ENCODE results near the gene DISP1. TPM values are rescaled to one million over a fixed set of nuclear protein-coding genes. Genes with fewer than 3 reads are reported as not detected.
A peak's percentile ranks its signal among the peaks of the same experiment; 100 is the strongest.

DISP1 gene
- total and polyA plus RNA-seq, 4 donors, result 1.6 to 4.2 (median 2.6) TPM

DNA sequence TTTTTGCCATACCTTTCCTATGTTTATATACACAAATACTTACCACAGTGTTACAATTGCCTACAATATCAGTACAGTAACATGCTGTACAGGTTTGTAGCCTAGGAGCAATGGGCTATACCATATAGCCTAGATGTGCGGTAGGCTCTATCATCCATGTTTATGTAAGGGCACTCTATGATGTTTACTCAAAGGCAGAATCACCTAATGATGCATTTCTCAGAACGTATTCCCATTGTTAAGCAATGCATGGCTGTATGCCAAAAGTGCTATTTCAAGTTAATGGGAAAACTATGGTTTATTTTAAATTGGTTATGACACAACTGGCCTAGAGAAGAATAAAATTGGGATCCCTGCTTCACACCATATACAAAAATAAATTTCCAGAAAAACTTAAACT is 36.9 kb upstream of the DISP1 start:
- 24% methylated on average over 2 of the region's 2 CpGs for WGBS
- no peaks in the 10 kb centered on the region for H3K27me3 ChIP-seq (ENCODE audit: control insufficient read depth in 4 of 4, insufficient read depth in 4 of 4, low read length in 3 of 4)
- TF ChIP-seq FOXA2 (IDR thresholded peaks at IDR 0.05) (no peak), NR2F2 (IDR thresholded peaks at IDR 0.05) (no peak), FOXA1 (IDR thresholded peaks at IDR 0.05) (peak; percentile 18), TAF1 (conservative IDR thresholded peaks at IDR 0.05) (no peak), GABPA (IDR thresholded peaks at IDR 0.05 in 1 of 2, conservative IDR thresholded peaks at IDR 0.05 in 1 of 2) (no peak)
- no peak overlapping the region for H3K27ac ChIP-seq (ENCODE audit: low read depth in 1 of 2, low read length in 2 of 2)
- no peaks in the 10 kb centered on the region for H3K9me3 ChIP-seq (ENCODE audit: control insufficient read depth in 4 of 4, low read length in 3 of 4)
- no peak overlapping the region for H3K4me3 ChIP-seq (ENCODE audit: low read depth in 1 of 3, low read length in 3 of 3)
- no peaks in the 10 kb centered on the region for H3K4me1 ChIP-seq (ENCODE audit: control insufficient read depth in 4 of 4, insufficient read depth in 4 of 4, low read length in 3 of 4)
- no peak for DNase-seq (ENCODE audit: low spot score)
- no peak overlapping the region for H3K9ac ChIP-seq (ENCODE audit: low read depth in 1 of 2, low read length in 2 of 2)
- no peaks in the 10 kb centered on the region for H3K36me3 ChIP-seq (ENCODE audit: control insufficient read depth in 4 of 4, insufficient read depth in 3 of 4, low read depth in 1 of 4, low read length in 3 of 4)

DNA sequence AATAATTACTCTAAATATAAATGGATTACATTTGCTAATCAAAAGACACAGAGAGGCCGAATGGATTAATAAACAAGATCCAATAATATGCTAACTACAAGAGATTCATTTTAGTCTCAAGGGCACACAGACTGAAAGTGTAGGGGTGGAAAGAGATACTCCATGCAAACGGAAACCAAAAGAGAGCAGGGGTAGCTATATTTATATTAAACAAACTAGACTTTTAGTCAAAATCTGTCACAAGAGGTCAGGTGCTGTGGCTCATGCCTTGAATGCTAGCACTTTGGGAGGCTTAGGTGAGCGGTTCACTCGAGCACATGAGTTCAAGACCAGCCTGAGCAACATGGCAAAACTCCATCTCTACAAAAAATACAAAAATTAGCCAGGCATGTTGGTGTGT is 33.6 kb upstream of the DISP1 start:
- no peak for TF ChIP-seq NR2F2 (IDR thresholded peaks at IDR 0.05)
- TF ChIP-seq HNF4A (conservative IDR thresholded peaks at IDR 0.05), result no peak
- no peak for TF ChIP-seq EGR1 (IDR thresholded peaks at IDR 0.05; ENCODE audit: low read depth in 2 of 2)
- TF ChIP-seq, protein P1, sequence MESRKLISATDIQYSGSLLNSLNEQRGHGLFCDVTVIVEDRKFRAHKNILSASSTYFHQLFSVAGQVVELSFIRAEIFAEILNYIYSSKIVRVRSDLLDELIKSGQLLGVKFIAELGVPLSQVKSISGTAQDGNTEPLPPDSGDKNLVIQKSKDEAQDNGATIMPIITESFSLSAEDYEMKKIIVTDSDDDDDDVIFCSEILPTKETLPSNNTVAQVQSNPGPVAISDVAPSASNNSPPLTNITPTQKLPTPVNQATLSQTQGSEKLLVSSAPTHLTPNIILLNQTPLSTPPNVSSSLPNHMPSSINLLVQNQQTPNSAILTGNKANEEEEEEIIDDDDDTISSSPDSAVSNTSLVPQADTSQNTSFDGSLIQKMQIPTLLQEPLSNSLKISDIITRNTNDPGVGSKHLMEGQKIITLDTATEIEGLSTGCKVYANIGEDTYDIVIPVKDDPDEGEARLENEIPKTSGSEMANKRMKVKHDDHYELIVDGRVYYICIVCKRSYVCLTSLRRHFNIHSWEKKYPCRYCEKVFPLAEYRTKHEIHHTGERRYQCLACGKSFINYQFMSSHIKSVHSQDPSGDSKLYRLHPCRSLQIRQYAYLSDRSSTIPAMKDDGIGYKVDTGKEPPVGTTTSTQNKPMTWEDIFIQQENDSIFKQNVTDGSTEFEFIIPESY (IDR thresholded peaks at IDR 0.05), result no peak
- no peak for TF ChIP-seq TAF1 (conservative IDR thresholded peaks at IDR 0.05)
- TF ChIP-seq, protein P2, sequence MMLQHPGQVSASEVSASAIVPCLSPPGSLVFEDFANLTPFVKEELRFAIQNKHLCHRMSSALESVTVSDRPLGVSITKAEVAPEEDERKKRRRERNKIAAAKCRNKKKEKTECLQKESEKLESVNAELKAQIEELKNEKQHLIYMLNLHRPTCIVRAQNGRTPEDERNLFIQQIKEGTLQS (IDR thresholded peaks at IDR 0.05), result no peak
- TF ChIP-seq RXRA (IDR thresholded peaks at IDR 0.05), result no peak
- TF ChIP-seq, protein P3, sequence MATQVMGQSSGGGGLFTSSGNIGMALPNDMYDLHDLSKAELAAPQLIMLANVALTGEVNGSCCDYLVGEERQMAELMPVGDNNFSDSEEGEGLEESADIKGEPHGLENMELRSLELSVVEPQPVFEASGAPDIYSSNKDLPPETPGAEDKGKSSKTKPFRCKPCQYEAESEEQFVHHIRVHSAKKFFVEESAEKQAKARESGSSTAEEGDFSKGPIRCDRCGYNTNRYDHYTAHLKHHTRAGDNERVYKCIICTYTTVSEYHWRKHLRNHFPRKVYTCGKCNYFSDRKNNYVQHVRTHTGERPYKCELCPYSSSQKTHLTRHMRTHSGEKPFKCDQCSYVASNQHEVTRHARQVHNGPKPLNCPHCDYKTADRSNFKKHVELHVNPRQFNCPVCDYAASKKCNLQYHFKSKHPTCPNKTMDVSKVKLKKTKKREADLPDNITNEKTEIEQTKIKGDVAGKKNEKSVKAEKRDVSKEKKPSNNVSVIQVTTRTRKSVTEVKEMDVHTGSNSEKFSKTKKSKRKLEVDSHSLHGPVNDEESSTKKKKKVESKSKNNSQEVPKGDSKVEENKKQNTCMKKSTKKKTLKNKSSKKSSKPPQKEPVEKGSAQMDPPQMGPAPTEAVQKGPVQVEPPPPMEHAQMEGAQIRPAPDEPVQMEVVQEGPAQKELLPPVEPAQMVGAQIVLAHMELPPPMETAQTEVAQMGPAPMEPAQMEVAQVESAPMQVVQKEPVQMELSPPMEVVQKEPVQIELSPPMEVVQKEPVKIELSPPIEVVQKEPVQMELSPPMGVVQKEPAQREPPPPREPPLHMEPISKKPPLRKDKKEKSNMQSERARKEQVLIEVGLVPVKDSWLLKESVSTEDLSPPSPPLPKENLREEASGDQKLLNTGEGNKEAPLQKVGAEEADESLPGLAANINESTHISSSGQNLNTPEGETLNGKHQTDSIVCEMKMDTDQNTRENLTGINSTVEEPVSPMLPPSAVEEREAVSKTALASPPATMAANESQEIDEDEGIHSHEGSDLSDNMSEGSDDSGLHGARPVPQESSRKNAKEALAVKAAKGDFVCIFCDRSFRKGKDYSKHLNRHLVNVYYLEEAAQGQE (IDR thresholded peaks at IDR 0.05), result no peak
- TF ChIP-seq, protein P4, sequence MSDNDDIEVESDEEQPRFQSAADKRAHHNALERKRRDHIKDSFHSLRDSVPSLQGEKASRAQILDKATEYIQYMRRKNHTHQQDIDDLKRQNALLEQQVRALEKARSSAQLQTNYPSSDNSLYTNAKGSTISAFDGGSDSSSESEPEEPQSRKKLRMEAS (IDR thresholded peaks at IDR 0.05), result no peak
- TF ChIP-seq SP1 (IDR thresholded peaks at IDR 0.05), result no peak
- TF ChIP-seq HNF4G (IDR thresholded peaks at IDR 0.05), result no peak
- no peak for TF ChIP-seq JUND (IDR thresholded peaks at IDR 0.05)
- TF ChIP-seq, protein P5, sequence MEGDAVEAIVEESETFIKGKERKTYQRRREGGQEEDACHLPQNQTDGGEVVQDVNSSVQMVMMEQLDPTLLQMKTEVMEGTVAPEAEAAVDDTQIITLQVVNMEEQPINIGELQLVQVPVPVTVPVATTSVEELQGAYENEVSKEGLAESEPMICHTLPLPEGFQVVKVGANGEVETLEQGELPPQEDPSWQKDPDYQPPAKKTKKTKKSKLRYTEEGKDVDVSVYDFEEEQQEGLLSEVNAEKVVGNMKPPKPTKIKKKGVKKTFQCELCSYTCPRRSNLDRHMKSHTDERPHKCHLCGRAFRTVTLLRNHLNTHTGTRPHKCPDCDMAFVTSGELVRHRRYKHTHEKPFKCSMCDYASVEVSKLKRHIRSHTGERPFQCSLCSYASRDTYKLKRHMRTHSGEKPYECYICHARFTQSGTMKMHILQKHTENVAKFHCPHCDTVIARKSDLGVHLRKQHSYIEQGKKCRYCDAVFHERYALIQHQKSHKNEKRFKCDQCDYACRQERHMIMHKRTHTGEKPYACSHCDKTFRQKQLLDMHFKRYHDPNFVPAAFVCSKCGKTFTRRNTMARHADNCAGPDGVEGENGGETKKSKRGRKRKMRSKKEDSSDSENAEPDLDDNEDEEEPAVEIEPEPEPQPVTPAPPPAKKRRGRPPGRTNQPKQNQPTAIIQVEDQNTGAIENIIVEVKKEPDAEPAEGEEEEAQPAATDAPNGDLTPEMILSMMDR (IDR thresholded peaks at IDR 0.05; ENCODE audit: low read depth, low read length, missing input control), result no peak
- Histone ChIP-seq H3K9ac (ENCODE audit: low read depth in 1 of 2, low read length in 2 of 2) (no peak overlapping the region), H3K36me3 (ENCODE audit: control insufficient read depth in 4 of 4, insufficient read depth in 3 of 4, low read depth in 1 of 4, low read length in 3 of 4) (no peaks in the 10 kb centered on the region), H3K4me1 (ENCODE audit: control insufficient read depth in 4 of 4, insufficient read depth in 4 of 4, low read length in 3 of 4) (no peaks in the 10 kb centered on the region), H3K27me3 (ENCODE audit: control insufficient read depth in 4 of 4, insufficient read depth in 4 of 4, low read length in 3 of 4) (no peaks in the 10 kb centered on the region), H3K27ac (ENCODE audit: low read depth in 1 of 2, low read length in 2 of 2) (no peak overlapping the region), H3K9me3 (ENCODE audit: control insufficient read depth in 4 of 4, low read length in 3 of 4) (no peaks in the 10 kb centered on the region), H3K4me3 (ENCODE audit: low read depth in 1 of 3, low read length in 3 of 3) (no peak overlapping the region)
- WGBS, result 90% methylated on average over 4 of the region's 4 CpGs
- no peak for DNase-seq (ENCODE audit: low spot score)
